IMR-90 (cell line): ENCODE data around the gene TTC7B. TPM values are rescaled to one million over a fixed set of nuclear protein-coding genes. Genes with fewer than 3 reads are reported as not detected.

Experiments
- ATAC-seq: fragments of 200-7000 bp; cut with Tn5 transposase; 2 replicates; pipeline ENCODE4 v1.9.1; 2020; ENCODE audit warnings: low read depth, mild to moderate bottlenecking, moderate library complexity
- BruUV-seq: library from RNA; stranded (reverse); fragments of 400-500 nt; replicated peaks from 2 replicates; lab custom pipeline; 2021; lab: Mats Ljungman, UMichigan
- CTCF ChIA-PET: fragments of 300-600 bp; formaldehyde crosslinking; extraction: SDS; loops from one replicate; lab custom pipeline; 2021; ENCODE audit warnings: antibody characterized with exemption; lab: Yijun Ruan, JAX
- POLR2A ChIA-PET: fragments of 300-600 bp; sonication (Branson Sonifier 250); formaldehyde crosslinking; loops from one replicate; lab custom pipeline; 2022; ENCODE audit warnings: antibody characterized with exemption; ENCODE audit not compliant: unreplicated experiment; lab: Charles Lee
- DNase-seq: peaks from one replicate; pipeline ENCODE4 v3.0.0; 2013
- H2AFZ ChIP-seq: replicated peaks from 2 replicates; pipeline ENCODE3; 2013; ENCODE audit warnings: low read length, mild to moderate bottlenecking; ENCODE audit not compliant: poor library complexity
- H2AK5ac ChIP-seq: 2 replicates; pipeline ENCODE4 v1.6.1; 2013; ENCODE audit warnings: low read depth, low read length, inconsistent platforms
- H2AK9ac ChIP-seq: replicated peaks from 2 replicates; pipeline ENCODE3; 2013; ENCODE audit warnings: mild to moderate bottlenecking, low read depth, low read length, moderate library complexity; ENCODE audit not compliant: poor library complexity
- H2BK120ac ChIP-seq: 2 replicates; pipeline ENCODE4 v1.6.1; 2013; ENCODE audit warnings: low read depth, low read length, inconsistent platforms
- H2BK15ac ChIP-seq: 3 replicates; pipeline ENCODE4 v1.6.1; 2013; ENCODE audit warnings: low read depth, low read length, inconsistent platforms
- H2BK20ac ChIP-seq: 2 replicates; pipeline ENCODE4 v1.6.1; 2013; ENCODE audit warnings: low read depth, mild to moderate bottlenecking, inconsistent platforms, low read length, moderate library complexity
- H2BK5ac ChIP-seq: 2 replicates; pipeline ENCODE4 v1.6.1; 2013; ENCODE audit warnings: mild to moderate bottlenecking, low read depth, low read length, inconsistent platforms; ENCODE audit not compliant: poor library complexity, severe bottlenecking
- H3K14ac ChIP-seq: replicated peaks from 2 replicates; pipeline ENCODE4 v1.6.1; 2013; ENCODE audit warnings: low read depth, low read length, inconsistent platforms
- H3K18ac ChIP-seq: 2 replicates; pipeline ENCODE4 v1.6.1; 2013; ENCODE audit warnings: low read depth, low read length, control low read depth
- H3K23ac ChIP-seq: 2 replicates; pipeline ENCODE4 v1.6.1; 2013; ENCODE audit warnings: low read depth, low read length, inconsistent platforms
- H3K27ac ChIP-seq: 2 replicates; pipeline ENCODE4 v1.5.1; 2013; ENCODE audit warnings: mild to moderate bottlenecking, control low read depth, low read length; ENCODE audit not compliant: insufficient read depth
- H3K27me3 ChIP-seq: 2 replicates; pipeline ENCODE4 v1.6.1; 2013; ENCODE audit warnings: low read length; ENCODE audit not compliant: control insufficient read depth, insufficient read depth
- H3K36me3 ChIP-seq: 2 replicates; pipeline ENCODE4 v1.6.1; 2013; ENCODE audit warnings: low read length, mixed read lengths; ENCODE audit not compliant: control insufficient read depth, insufficient read depth
- H3K4ac ChIP-seq: 2 replicates; pipeline ENCODE4 v1.6.1; 2013; ENCODE audit warnings: low read depth, low read length, inconsistent platforms
- H3K4me1 ChIP-seq: 2 replicates; pipeline ENCODE4 v1.6.1; 2013; ENCODE audit warnings: low read length, mixed read lengths; ENCODE audit not compliant: control insufficient read depth, insufficient read depth
- H3K4me2 ChIP-seq: 2 replicates; pipeline ENCODE4 v1.6.1; 2013; ENCODE audit warnings: low read depth, mild to moderate bottlenecking, control low read depth, low read length, moderate library complexity
- H3K4me3 ChIP-seq: 2 replicates; pipeline ENCODE4 v1.5.1; 2013; ENCODE audit warnings: low read depth, mild to moderate bottlenecking, control low read depth, low read length, moderate library complexity; ENCODE audit not compliant: insufficient read depth
- H3K56ac ChIP-seq: 2 replicates; pipeline ENCODE4 v1.6.1; 2013; ENCODE audit warnings: low read length, inconsistent platforms; ENCODE audit not compliant: insufficient read depth; ENCODE audit errors: extremely low read depth
- H3K79me1 ChIP-seq, 2 experiments: 2 replicates each; pipeline ENCODE4 v1.6.1; 2013; ENCODE audit warnings: low read length in 2 of 2, inconsistent platforms in 1 of 2, low read depth in 1 of 2
- H3K9ac ChIP-seq: 2 replicates; pipeline ENCODE4 v1.6.1; 2013; ENCODE audit warnings: low read depth, low read length, control low read depth
- H3K9me1 ChIP-seq: 2 replicates; pipeline ENCODE4 v1.6.1; 2013; ENCODE audit warnings: low read length, inconsistent platforms; ENCODE audit not compliant: insufficient read depth
- H3K9me3 ChIP-seq: 2 replicates; pipeline ENCODE4 v1.6.1; 2013; ENCODE audit warnings: low read length; ENCODE audit not compliant: control insufficient read depth, insufficient read depth
- H4K20me1 ChIP-seq: 2 replicates; pipeline ENCODE4 v1.6.1; 2013; ENCODE audit warnings: low read length, inconsistent platforms; ENCODE audit not compliant: insufficient read depth
- H4K5ac ChIP-seq: 2 replicates; pipeline ENCODE4 v1.6.1; 2013; ENCODE audit warnings: mild to moderate bottlenecking, low read depth, low read length, control low read depth
- H4K8ac ChIP-seq, 2 experiments: 2 replicates each; pipeline ENCODE4 v1.6.1; 2013; ENCODE audit warnings: low read depth in 2 of 2, low read length in 2 of 2, control low read depth in 1 of 2, inconsistent platforms in 1 of 2
- H4K91ac ChIP-seq: 2 replicates; pipeline ENCODE4 v1.6.1; 2013; ENCODE audit warnings: low read depth, low read length, inconsistent platforms; ENCODE audit not compliant: insufficient read depth
- BHLHE40 ChIP-seq: fragments of 150-350 bp; IDR thresholded peaks from 2 replicates; pipeline ENCODE4 v1.6.1; 2016; ENCODE audit warnings: mild to moderate bottlenecking, low read depth, low read length
- CEBPB ChIP-seq: IDR thresholded peaks from 2 replicates; pipeline ENCODE4 v1.6.1; 2012; ENCODE audit warnings: low read depth, low read length, improper control_type of control experiment
- CHD1 ChIP-seq: IDR thresholded peaks from 2 replicates; pipeline ENCODE4 v1.6.1; 2012; ENCODE audit warnings: low read depth, low read length, improper control_type of control experiment
- ELK1 ChIP-seq: fragments of 150-350 bp; IDR thresholded peaks from 2 replicates; pipeline ENCODE4 v1.6.1; 2016; ENCODE audit warnings: low read depth, mild to moderate bottlenecking, low read length, moderate library complexity, borderline replicate concordance
- FOS ChIP-seq: fragments of 150-350 bp; IDR thresholded peaks from 2 replicates; pipeline ENCODE4 v1.6.1; 2016; ENCODE audit warnings: low read depth, low read length
- MAFK ChIP-seq: IDR thresholded peaks from 2 replicates; pipeline ENCODE4 v1.6.1; 2012; ENCODE audit warnings: low read depth, low read length, improper control_type of control experiment
- MAZ ChIP-seq: IDR thresholded peaks from 2 replicates; pipeline ENCODE4 v1.6.1; 2012; ENCODE audit warnings: low read depth, mild to moderate bottlenecking, low read length, improper control_type of control experiment, moderate library complexity, borderline replicate concordance
- MXI1 ChIP-seq: IDR thresholded peaks from 2 replicates; pipeline ENCODE4 v1.6.1; 2012; ENCODE audit warnings: low read depth, mild to moderate bottlenecking, low read length, moderate library complexity, borderline replicate concordance
- NFE2L2 ChIP-seq: fragments of 150-350 bp; IDR thresholded peaks from 2 replicates; pipeline ENCODE4 v1.6.1; 2016; ENCODE audit warnings: low read depth, mild to moderate bottlenecking, low read length
- POLR2A ChIP-seq: IDR thresholded peaks from 2 replicates; pipeline ENCODE4 v1.6.1; 2012; ENCODE audit warnings: mild to moderate bottlenecking, low read depth, low read length
- RAD21 ChIP-seq: IDR thresholded peaks from 2 replicates; pipeline ENCODE4 v1.6.1; 2012; ENCODE audit warnings: low read length, improper control_type of control experiment
- RCOR1 ChIP-seq: IDR thresholded peaks from 2 replicates; pipeline ENCODE4 v1.6.1; 2012; ENCODE audit warnings: mild to moderate bottlenecking, low read length, improper control_type of control experiment; ENCODE audit not compliant: insufficient replicate concordance
- RFX5 ChIP-seq: IDR thresholded peaks from 2 replicates; pipeline ENCODE4 v1.8.0; 2012; ENCODE audit warnings: low read depth, mild to moderate bottlenecking, low read length, moderate library complexity
- SMC3 ChIP-seq: fragments of 150-350 bp; IDR thresholded peaks from 2 replicates; pipeline ENCODE4 v1.6.1; 2016; ENCODE audit warnings: low read depth, mild to moderate bottlenecking, antibody characterized with exemption, low read length, moderate library complexity
- WGBS, 2 experiments: methylation state at CpG; one replicate each; pipeline versions ENCODE4 v1.1.5 to v1.1.7; 2013; ENCODE audit warnings: missing lambda C conversion rate in 2 of 2; ENCODE audit not compliant: insufficient read length in 1 of 2; ENCODE audit errors: extremely low coverage in 2 of 2; 5-methylcytosine and 5-hydroxymethylcytosine counted together
- dilution Hi-C: fragments of 300-500 bp; cut with HindIII; formaldehyde crosslinking; loops from one replicate; pipeline ENCODE4 v1.14.3; 2018; ENCODE audit warnings: low sequenced_read_pairs; ENCODE audit not compliant: unreplicated experiment
- in situ Hi-C: fragments of 300-500 bp; cut with MboI; formaldehyde crosslinking; loops from 3 replicates; pipeline ENCODE4 v1.14.3; 2019; ENCODE audit warnings: low sequenced_read_pairs, inconsistent platforms, mixed read lengths
- intact Hi-C: fragments of 100-400 bp; cut with micrococcal nuclease; formaldehyde crosslinking; loops from 2 replicates; pipeline ENCODE4 v1.10.0; 2022
- polyA plus RNA-seq, 3 experiments: library from polyadenylated mRNA; depleted of rRNA; stranded (reverse); fragments of >200 nt; gene quantifications; 2 replicates each; pipeline ENCODE4 v1.2.3, GENCODE V29; 2012; ENCODE audit warnings: low replicate concordance in 1 of 3
- total RNA-seq: library from RNA; depleted of rRNA; stranded (reverse); fragments of >200 nt; gene quantifications from 2 replicates; pipeline ENCODE4 v1.2.3, GENCODE V29; 2012
- TF ChIP-seq, protein P1 (sequence below): fragments of 150-350 bp; IDR thresholded peaks from 2 replicates; pipeline ENCODE4 v1.6.1; 2017; ENCODE audit warnings: mild to moderate bottlenecking, antibody characterized with exemption, low read length, low read depth

The TTC7B gene
- total and polyA plus RNA-seq, 2 of the 4 experiments (the other 2 are of a cell fraction) = 18.1 to 35.3 TPM

DNA sequence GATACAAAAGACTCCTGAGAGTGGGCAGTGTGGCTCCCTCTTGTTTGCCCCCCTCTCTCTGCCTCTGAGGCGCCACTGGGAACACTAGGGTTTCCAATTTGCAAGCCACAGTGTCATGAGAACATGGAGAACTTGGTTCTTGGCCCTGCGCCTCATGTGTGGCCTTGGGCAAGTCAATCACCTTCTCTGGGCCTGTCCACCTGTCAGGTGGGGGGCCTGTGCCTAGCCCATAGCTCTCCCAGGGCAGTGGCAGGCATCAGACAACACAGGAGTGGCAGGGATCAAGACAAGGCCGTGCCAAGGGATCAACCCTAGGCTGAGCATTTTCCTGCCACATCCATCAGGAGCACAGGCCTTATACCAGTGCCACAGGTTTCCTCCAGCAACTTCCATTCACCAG is 234.1 kb downstream of the TTC7B start:
- intact Hi-C loops = no loop called here
- H3K36me3 ChIP-seq = peaks cover 8% of the 10 kb centered on the region; the same call in 1 of the 2 replicates
- H4K91ac ChIP-seq = no peak overlapping the region
- ChIA-PET POLR2A (no interaction called here), CTCF (no interaction called here)
- H3K9ac ChIP-seq = no peak overlapping the region
- no peak overlapping the region for H3K4ac ChIP-seq
- no peak overlapping the region for H2AFZ ChIP-seq
- no peaks in the 10 kb centered on the region; the same call in 1 of the 2 replicates for H3K9me1 ChIP-seq
- no peak overlapping the region for H4K8ac ChIP-seq
- H2BK120ac ChIP-seq = no peak overlapping the region
- DNase-seq (no peak), ATAC-seq (no peak)
- no peak overlapping the region for H2AK9ac ChIP-seq
- no peak overlapping the region for H3K14ac ChIP-seq
- no peak overlapping the region for H2BK15ac ChIP-seq
- no peak overlapping the region for H2BK20ac ChIP-seq
- H3K79me1 ChIP-seq = no peaks in the 10 kb centered on the region
- no peak overlapping the region for H3K4me3 ChIP-seq
- no peak overlapping the region for H3K56ac ChIP-seq
- H2AK5ac ChIP-seq = no peak overlapping the region
- WGBS, 2 experiments = no CpG with 5 or more reads among the region's 3 CpGs
- BruUV-seq = no TSS peak
- H4K5ac ChIP-seq = no peak overlapping the region
- H3K27ac ChIP-seq = no peak overlapping the region
- no peak overlapping the region for H3K18ac ChIP-seq
- dilution Hi-C loops = no loop called here
- no peaks in the 10 kb centered on the region; the same call in 1 of the 2 replicates for H4K20me1 ChIP-seq
- H3K4me2 ChIP-seq = no peak overlapping the region
- H3K27me3 ChIP-seq = no peaks in the 10 kb centered on the region
- in situ Hi-C loops = no loop called here
- no peak overlapping the region for H3K23ac ChIP-seq
- no peaks in the 10 kb centered on the region for H3K9me3 ChIP-seq
- TF ChIP-seq SMC3 (no peak), BHLHE40 (no peak), CEBPB (no peak), MAZ (no peak), MXI1 (no peak), ELK1 (no peak), POLR2A (no peak), RFX5 (no peak), MAFK (no peak), RCOR1 (no peak), CHD1 (no peak), RAD21 (no peak), NFE2L2 (no peak), FOS (no peak)
- TF ChIP-seq, protein P1, sequence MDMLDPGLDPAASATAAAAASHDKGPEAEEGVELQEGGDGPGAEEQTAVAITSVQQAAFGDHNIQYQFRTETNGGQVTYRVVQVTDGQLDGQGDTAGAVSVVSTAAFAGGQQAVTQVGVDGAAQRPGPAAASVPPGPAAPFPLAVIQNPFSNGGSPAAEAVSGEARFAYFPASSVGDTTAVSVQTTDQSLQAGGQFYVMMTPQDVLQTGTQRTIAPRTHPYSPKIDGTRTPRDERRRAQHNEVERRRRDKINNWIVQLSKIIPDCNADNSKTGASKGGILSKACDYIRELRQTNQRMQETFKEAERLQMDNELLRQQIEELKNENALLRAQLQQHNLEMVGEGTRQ = no peak
- peaks cover 3% of the 10 kb centered on the region; the same call in 1 of the 2 replicates for H3K4me1 ChIP-seq
- no peak overlapping the region for H2BK5ac ChIP-seq
